ENCODE measurements around the gene NCMAP. TPM values are rescaled to one million over a fixed set of nuclear protein-coding genes. Genes with fewer than 3 reads are reported as not detected.
"Not testable (repeated sequence)": the region's sequence is repeated elsewhere in the genome, so short reads cannot be mapped to it uniquely, and the experiment has no call there.

The NCMAP gene, protein sequence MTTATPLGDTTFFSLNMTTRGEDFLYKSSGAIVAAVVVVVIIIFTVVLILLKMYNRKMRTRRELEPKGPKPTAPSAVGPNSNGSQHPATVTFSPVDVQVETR
- total RNA-seq: 0.16 TPM

DNA sequence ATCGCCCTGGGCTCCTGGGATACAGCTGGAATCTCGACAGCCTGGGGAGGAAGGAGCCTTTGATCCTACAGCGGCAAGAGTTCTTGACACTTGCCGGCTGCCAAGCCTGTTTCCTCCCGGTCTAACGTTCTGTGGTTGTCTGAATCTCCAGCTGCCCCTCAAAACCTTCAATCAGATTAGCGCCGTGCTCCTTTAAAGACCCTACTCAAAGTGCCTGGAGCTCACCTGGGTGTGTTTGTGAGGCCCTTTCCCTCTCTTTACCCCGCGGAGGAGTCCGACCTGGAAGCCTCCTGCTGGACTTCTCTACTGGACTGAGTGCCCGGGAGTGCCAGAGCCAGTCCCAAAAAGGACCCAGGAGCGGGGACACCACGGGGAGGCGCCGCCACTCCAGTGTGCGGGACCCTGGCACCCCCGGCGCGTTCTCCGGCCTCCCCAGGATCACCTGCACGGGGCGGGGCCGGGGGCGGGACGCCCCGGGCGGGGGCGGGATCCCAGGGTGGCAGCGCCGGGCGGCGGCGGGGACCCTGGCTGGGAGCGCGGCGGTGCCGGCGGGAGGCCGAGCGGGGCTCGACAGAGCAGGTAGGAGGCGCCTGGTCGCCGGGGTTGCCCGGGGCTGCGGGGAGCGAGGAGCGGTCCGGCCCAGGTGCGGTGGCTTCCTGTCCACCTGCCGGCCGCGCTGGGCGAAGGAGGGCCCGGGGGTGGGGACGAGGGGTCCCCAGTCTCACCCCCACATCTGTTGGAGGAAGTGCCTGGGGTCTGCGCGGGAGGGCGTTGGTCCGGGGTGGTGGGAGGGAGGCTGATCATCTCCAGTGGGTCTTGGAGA is at the start of gene NCMAP:
TSS of gene NCMAP (plus strand) at position 497 of the 823 bp plus-strand sequence. CDS start 39,344 bp downstream, outside the sequence.
- ATAC-seq: peak; percentile 46

DNA sequence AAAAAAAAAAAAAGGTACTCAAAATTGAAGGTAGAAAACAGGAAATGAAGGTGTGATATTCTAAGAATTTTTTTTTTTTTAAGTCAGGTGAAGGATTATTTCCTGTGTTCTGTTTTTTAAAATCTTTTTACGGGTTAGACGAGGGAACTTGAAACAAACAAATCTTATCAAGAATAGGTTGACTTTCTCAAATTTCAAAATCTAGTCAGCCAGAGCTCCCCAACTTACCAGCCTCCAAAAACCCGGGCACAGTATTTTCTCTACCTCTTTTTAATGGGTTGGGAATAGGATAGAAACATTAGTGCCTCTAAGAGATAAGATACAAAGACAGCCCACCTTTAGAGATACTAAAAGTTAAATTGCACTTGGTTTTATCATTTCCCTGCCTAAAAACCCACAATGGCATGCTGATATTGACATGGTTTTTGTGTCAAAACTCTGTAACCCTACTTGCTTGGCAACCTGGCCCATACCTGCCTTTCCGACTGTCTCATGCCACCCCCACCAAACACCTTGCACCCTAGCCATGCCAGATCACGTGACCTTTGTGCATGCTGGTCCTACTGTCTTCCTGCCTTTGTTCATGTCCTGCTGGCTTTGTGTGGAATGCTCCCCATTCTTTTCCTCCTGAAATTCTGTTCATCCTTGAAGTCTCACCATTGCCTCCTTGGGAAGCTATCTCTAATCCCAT is 49.1 kb upstream of the NCMAP start:
- ATAC-seq: no peak

- no peak for ATAC-seq
Measured at GRCh38 chr1:24507405-24507804, 48.5 kb upstream of the NCMAP start.

GRCh38 chr1:24508911-24509310 is 47.0 kb upstream of the NCMAP start:
- ATAC-seq: no peak

- ATAC-seq: no peak
Measured at GRCh38 chr1:24513706-24514105, 42.2 kb upstream of the NCMAP start.

DNA sequence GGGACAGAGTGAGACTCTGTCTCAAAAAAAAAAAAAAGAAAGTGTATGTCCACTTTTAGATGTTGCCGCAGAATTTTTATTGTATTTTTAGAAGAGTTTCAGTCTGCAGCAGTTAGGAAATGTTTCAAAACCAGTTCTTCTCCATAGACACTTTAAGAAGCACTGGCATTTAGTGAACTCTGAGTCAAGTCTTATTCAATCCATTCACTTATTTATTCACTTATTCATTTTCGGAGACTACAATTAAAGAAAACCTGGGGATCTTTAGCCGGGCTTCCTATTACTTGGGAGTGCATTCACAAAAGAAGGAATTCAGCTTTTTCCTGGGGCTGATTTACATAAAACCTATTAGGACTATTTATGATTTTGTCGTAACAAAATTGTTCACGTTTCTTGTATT is 40.9 kb upstream of the NCMAP start:
- no peak for ATAC-seq

- peak; percentile 81 for ATAC-seq
Measured at GRCh38 chr1:24515671-24516209, 40.1 kb upstream of the NCMAP start.

- no peak for ATAC-seq
Measured at GRCh38 chr1:24516506-24516905, 39.4 kb upstream of the NCMAP start.

DNA sequence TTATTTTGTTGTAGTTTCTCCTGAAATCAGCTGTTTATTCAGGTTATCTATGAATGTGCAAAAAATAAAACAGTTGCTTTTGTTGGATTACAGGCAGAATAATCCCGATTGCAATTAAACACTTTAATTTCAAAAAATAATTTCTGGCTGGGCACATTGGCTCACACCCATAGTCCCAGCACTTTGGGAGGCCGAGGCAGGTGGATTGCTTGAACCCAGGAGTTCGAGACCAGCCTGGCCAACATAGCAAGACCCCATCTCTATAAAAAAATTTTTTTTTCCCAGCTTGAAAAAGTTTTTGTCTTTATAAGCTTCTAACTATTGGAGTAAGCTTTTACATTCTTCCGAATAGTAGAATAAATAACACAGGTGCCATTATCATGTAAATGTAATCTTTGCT is 38.0 kb upstream of the NCMAP start:
- no peak for ATAC-seq

DNA sequence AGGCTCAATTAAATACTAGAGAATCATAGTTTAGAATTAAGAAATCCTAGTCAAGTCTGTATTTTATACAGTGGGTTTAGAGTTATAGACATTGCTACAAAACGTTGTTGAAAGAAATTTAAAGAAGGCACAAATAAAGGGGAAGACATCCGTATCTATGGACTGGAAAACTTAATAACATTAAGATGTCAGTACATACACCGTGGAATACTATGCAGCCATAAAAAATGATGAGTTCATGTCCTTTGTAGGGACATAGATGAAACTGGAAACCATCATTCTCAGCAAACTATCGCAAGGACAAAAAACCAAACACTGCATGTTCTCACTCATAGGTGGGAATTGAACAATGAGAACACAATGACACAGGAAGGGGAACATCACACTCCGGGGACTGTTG is 35.6 kb upstream of the NCMAP start:
- ATAC-seq: not testable (repeated sequence)

- no peak for ATAC-seq
Measured at GRCh38 chr1:24525606-24526005, 30.3 kb upstream of the NCMAP start.

DNA sequence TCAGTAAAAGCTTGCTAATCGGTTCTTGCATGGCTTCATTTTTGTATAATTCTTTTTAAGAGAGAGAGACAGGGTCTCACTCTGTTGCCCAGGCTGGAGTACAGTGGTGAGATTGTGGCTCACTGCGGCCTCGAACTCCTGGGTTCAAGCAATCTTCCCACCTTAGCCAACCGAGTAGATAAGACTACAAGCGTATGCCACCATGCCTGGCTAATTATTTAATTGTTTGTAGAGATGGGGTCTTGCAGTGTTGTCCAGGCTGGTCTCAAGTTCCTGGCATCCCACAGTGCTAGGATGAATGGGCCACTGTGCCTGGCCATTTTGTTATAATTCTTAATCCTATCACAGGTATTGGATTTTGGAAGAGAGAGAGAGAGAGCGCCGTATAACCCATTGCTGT is 29.8 kb upstream of the NCMAP start:
- no peak for ATAC-seq

- ATAC-seq: no peak
Measured at GRCh38 chr1:24526940-24527542, 28.8 kb upstream of the NCMAP start.

DNA sequence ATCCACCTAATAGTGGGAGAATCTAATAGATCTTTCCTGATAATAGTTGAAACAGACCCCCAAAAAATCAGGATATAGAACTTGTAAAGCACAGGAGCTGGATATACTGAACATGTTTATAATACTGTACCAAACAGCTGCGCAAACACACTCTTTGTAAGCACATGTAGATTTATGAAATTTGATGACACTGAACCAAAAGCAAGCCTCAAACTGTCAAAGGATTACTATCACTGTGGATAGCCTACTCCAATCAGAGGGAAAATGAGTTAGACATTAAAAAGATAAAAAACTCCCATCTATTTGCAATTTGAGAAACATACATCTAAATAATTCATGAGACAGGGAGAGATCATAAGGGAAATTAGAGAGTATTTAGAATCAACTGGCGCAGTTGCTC is 27.1 kb upstream of the NCMAP start:
- no peak for ATAC-seq

- ATAC-seq: not testable (repeated sequence)
Measured at GRCh38 chr1:24529292-24529691, 26.6 kb upstream of the NCMAP start.

GRCh38 chr1:24535021-24535424 is 20.9 kb upstream of the NCMAP start:
- peak; percentile 47 for ATAC-seq

- ATAC-seq: no peak
Measured at GRCh38 chr1:24535778-24536177, 20.1 kb upstream of the NCMAP start.

DNA sequence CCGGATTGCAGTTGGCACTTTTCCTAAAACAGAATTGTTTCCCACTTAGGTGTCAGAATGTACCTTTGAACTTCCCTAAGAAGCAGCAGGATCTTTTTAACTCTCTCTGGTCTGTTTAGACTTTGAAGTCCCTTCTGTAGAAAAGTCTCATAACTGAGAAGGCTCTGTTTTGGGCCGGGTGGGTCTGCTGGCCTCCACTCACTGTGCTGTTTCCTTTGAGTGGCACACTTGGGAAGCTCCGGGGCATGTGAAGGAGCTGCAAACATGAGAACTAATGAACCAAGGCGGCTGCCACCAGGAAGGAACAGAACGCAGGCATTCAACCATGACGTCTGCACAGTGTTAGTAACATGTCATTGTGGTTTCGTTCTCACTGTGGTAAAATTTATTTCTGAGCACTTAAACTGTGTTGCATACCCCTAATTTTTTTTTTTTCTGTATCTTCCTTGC is 19.5 kb upstream of the NCMAP start:
- ATAC-seq: peak; percentile 53

GRCh38 chr1:24540051-24540905 is 15.6 kb upstream of the NCMAP start:
- no peak for ATAC-seq

GRCh38 chr1:24540906-24541710 is 14.8 kb upstream of the NCMAP start:
- ATAC-seq: peak; percentile 69

DNA sequence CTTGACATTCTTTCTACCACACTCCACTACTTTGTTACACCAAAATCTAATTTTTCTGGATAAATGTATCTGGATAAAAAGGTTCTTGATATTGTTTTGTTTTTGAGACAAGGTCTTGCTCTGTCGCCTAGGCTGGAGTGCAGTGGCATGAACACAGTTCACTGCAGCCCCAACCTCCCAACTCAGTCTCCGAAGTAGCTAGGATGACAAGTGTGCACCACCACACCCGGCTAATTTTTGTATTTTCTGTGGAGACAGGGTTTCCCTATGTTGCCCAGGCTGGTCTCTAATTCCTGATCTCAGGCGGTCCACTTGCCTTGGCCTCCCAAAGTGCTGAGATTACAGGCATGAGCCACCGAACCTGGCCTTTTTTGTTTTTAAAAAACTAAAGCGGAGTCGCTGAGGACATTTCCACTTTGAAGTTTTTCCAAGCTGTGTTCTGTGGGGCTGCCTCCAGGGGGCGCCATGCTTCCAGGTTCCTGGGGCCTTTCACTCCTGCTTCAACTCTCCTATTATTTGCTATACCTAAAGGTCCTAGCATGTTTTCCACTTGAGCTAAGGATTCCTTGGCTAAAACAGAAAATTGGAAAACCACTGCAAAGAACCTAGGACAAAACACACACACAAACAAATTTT is 14.1 kb upstream of the NCMAP start:
- ATAC-seq: no peak
